ENCODE measurements around the gene TMEM132A. TPM values are rescaled to one million over a fixed set of nuclear protein-coding genes. Genes with fewer than 3 reads are reported as not detected.

The TMEM132A gene
- total and polyA plus RNA-seq, 9 of the 15 experiments (the other 6 are each of a cell fraction or from before 2014, with no cell fraction given) = 0.04 to 1.1 (median 0.18) TPM; not detected in 4

- TF ChIP-seq PKNOX1 (IDR thresholded peaks at IDR 0.05) (no peak), TAF9B (IDR thresholded peaks at IDR 0.05; ENCODE audit: partially characterized antibody) (no peak), IRF1 (CRISPR knock-in tag; IDR thresholded peaks at IDR 0.05; ENCODE audit: borderline replicate concordance) (no peak), ZNF354B (CRISPR knock-in tag; IDR thresholded peaks at IDR 0.05) (no peak), ETS2 (tag; IDR thresholded peaks at IDR 0.05; ENCODE audit: borderline replicate concordance, poor library complexity, severe bottlenecking) (no peak), ZNF140 (CRISPR knock-in tag; IDR thresholded peaks at IDR 0.05) (no peak), TSHZ1 (CRISPR knock-in tag; IDR thresholded peaks at IDR 0.05) (no peak), RB1 (IDR thresholded peaks at IDR 0.05; ENCODE audit: low read depth) (0 out of 2 replicates have a peak, but pooled peaks have one; percentile 32), ZFPM2 (CRISPR knock-in tag; IDR thresholded peaks at IDR 0.05) (no peak), STAG1 (CRISPR knock-in tag; IDR thresholded peaks at IDR 0.05; ENCODE audit: borderline replicate concordance) (peak; percentile 51; the same call in 1 of the 2 replicates), HDGF (IDR thresholded peaks at IDR 0.05) (no peak), CC2D1A (IDR thresholded peaks at IDR 0.05) (no peak), CBX2 (IDR thresholded peaks at IDR 0.05; ENCODE audit: insufficient read depth, low read length, poor library complexity, severe bottlenecking) (no peak), SRF (CRISPR knock-in tag; IDR thresholded peaks at IDR 0.05) (no peak), PRPF4 (IDR thresholded peaks at IDR 0.05; ENCODE audit: insufficient read depth, low read depth, low read length, poor library complexity, severe bottlenecking) (no peak), RCOR1 (IDR thresholded peaks at IDR 0.05; ENCODE audit: borderline replicate concordance in 1 of 2, low read depth in 2 of 2, low read length in 2 of 2) (no peak), ZBED1 (IDR thresholded peaks at IDR 0.05) (no peak), SRSF1 (IDR thresholded peaks at IDR 0.05; ENCODE audit: low read depth, low read length) (no peak), CBX8 (IDR thresholded peaks at IDR 0.05; ENCODE audit: borderline replicate concordance, extremely low read depth, low read depth, low read length, poor library complexity, severe bottlenecking) (no peak), SMARCB1 (IDR thresholded peaks at IDR 0.05; ENCODE audit: insufficient read length, low read depth) (no peak), MCM7 (IDR thresholded peaks at IDR 0.05) (no peak), SIN3B (IDR thresholded peaks at IDR 0.05; ENCODE audit: low read depth) (no peak), ELF2 (CRISPR knock-in tag; IDR thresholded peaks at IDR 0.05) (no peak), WHSC1 (IDR thresholded peaks at IDR 0.05; ENCODE audit: low read length) (no peak)
These were observed 46.1 kb downstream of the TMEM132A start (continued) for GRCh38 chr11:60970369-60970774.
